Endothelial cell of umbilical vein (primary cell): Measurements from ENCODE around the gene NOTCH3.

ENCODE experiments used
- EZH2 ChIP-seq: IDR thresholded peaks from 2 replicates; pipeline ENCODE4 v1.6.1; 2012; ENCODE audit warnings: borderline replicate concordance, low read depth, mild to moderate bottlenecking, moderate library complexity, low read length, inconsistent platforms; ENCODE audit not compliant: severe bottlenecking
- POLR2AphosphoS5 ChIP-seq: IDR thresholded peaks from 2 replicates; pipeline ENCODE4 v1.6.1; 2012; ENCODE audit warnings: low read depth, mild to moderate bottlenecking, control low read depth, low read length, moderate library complexity; ENCODE audit not compliant: insufficient read depth
- TF ChIP-seq, protein P1 (sequence below), 2 donors: IDR thresholded peaks; 1 replicate in 1 of 2; 2 replicates in 1 of 2; pipeline ENCODE4 v1.5.1; 2011; ENCODE audit warnings: low read length in 2 of 2, mild to moderate bottlenecking in 2 of 2, moderate library complexity in 2 of 2, control low read depth in 1 of 2, inconsistent platforms in 1 of 2, low read depth in 1 of 2; ENCODE audit not compliant: insufficient read depth in 1 of 2; ENCODE audit errors: extremely low read depth in 1 of 2

DNA sequence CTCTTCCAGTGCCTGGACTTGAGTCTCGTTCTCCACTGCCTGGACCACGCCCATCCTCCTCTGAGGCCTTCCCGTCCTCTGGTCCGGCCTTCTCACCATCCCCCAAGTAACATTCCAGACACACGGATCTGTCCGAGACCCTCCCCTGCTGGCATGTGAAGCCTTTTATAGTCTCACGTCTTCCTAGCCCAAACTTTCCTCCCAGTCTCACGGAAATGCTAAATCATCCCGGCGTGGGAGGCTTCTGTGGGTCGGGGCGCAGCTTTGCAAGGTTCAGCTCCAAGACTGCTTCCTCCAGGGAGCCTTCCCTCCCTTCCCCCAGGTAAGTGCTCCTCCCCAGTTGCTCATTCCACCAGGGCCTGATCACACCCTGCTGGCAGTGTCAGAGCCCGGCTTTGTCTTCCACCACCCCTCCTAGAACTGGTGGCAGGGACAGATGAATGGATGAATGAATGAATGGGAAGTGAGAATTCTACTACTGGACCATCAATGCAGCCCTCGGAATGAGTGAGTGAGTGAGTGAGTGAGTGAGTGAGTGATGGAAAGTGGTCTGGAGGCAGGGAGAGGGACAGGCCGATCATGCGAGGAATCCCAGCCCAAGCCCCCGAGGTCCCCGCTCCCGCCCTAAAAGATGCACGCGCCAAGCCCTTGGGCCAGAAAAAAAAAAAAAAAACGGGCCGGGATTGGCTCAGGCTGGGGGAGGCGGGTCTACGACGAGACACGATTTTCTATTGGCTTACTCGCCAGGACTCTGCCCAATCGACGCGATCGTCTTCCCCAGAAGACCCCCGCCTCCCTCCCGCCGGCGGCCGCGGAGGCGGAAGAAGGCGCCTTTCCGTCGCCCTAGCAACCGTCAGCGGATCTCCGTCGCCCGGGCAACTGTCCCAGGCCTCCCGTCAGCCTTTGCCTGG, 22.2 kb upstream of the NOTCH3 start:
- TF ChIP-seq POLR2AphosphoS5: peak; percentile 26
- TF ChIP-seq, protein P1, sequence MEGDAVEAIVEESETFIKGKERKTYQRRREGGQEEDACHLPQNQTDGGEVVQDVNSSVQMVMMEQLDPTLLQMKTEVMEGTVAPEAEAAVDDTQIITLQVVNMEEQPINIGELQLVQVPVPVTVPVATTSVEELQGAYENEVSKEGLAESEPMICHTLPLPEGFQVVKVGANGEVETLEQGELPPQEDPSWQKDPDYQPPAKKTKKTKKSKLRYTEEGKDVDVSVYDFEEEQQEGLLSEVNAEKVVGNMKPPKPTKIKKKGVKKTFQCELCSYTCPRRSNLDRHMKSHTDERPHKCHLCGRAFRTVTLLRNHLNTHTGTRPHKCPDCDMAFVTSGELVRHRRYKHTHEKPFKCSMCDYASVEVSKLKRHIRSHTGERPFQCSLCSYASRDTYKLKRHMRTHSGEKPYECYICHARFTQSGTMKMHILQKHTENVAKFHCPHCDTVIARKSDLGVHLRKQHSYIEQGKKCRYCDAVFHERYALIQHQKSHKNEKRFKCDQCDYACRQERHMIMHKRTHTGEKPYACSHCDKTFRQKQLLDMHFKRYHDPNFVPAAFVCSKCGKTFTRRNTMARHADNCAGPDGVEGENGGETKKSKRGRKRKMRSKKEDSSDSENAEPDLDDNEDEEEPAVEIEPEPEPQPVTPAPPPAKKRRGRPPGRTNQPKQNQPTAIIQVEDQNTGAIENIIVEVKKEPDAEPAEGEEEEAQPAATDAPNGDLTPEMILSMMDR (IDR thresholded peaks at IDR 0.05; ENCODE audit: extremely low read depth in 1 of 2, insufficient read depth in 1 of 2, low read depth in 1 of 2, low read length in 2 of 2): no peak
- TF ChIP-seq EZH2: no peak
